ENCODE data around the gene CLDN10.
"Not testable (repeated sequence)": the region's sequence is repeated elsewhere in the genome, so short reads cannot be mapped to it uniquely, and the experiment has no call there.

Gene CLDN10, protein sequence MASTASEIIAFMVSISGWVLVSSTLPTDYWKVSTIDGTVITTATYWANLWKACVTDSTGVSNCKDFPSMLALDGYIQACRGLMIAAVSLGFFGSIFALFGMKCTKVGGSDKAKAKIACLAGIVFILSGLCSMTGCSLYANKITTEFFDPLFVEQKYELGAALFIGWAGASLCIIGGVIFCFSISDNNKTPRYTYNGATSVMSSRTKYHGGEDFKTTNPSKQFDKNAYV

DNA sequence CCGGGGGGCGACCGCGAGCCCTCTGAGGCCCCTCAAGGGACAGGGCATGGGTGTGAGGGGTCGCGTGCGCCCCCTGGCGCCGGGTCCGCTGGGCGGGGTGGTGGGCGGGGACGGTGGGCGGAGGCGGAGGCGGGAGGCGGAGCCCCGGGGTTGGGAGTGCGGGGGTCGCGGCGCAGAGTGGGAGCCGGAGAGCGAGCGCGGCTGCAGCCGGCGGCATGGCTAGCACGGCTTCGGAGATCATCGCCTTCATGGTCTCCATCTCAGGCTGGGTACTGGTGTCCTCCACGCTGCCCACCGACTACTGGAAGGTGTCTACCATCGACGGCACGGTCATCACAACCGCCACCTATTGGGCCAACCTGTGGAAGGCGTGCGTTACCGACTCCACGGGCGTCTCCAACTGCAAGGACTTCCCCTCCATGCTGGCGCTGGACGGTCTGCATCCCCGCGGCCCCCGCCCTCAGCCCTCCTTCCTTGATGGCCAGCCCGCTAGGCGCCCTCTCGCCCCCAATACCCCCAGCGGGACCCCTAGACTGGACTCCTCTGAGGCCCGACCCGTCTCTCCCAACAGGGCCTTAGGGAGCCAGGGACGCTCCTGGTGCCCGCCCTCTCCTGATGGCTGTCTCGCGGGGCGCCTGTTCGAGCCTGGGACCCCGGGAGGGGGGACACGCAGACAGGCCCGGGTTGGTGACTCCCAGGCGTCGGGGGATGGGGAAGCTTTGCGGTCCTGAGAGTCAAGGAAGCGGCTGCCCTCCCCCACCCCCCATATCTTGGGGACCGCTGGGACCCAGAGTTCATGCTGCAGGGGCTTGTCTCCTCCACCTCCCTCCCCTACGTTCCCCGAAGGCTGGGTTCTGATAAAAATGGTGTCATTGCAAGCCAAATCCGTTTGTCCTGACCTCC, at the start of gene CLDN10:
TSS of gene CLDN10 (plus strand) at position 182 of the 903 bp plus-strand sequence. CDS start at position 216, 34 bp downstream.
- DNase-seq: peak in 1 of 2 donors; percentile 11

DNA sequence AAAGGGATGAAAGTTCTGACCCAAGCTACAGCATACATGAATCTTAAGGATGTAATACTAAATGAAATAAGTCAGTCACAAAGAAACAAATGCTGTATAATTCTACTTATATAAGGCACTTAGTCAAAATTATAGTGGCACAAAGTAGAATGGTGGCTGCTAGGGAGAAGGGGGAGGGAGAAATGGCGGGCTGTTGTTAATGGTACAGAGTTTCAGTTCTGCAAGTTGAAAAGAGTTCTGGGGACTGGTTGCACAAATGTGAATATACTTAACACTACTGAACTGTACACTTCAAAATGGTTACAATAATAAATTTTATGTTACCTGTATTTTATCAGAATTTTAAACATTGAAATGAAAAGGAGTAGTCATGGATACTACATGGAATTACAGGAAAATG, 48.9 kb upstream of the CLDN10 start:
- no peak for DNase-seq

- no peak for DNase-seq
Measured at GRCh38 chr13:95505265-95505664, 47.3 kb upstream of the CLDN10 start.

DNA sequence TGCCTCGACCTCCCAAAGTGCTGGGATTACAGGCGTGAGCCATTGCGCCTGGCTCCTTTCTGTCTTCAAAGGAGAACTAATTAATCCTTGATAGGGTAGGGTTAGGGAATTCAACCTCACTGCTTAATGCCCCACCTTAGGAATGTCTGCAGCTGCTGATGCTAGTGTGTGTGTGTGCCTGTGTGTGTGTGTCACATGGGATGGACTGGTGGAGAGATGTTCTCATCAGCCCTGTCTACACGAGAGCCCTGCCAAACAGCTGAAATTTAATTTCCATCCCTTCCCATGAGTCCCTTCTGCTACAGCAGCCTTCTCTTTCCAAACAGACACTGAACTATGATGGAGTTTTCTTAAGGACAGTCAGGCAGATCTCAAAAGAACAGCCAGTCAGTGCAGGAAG, 46.5 kb upstream of the CLDN10 start:
- no peak for DNase-seq

- DNase-seq: no peak
Measured at GRCh38 chr13:95507991-95508390, 44.5 kb upstream of the CLDN10 start.

DNA sequence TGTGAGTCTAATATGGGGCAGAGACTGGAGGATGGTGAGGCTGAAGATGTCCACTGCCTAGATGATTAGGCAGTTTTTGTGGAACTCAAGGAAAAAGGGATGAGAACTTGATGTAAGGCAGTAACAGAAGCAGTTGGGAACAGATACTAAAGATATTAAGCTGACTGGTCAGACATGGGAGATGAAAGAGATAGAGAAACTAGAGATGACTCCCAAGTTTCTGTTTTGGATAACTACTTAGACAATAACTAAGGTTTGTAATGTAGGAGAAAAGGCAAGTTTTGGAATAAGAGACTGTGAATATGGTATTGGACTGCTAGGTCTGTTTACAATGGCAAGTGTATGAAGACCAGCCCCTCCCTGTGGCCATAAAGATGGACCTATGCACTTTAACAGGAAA, 43.5 kb upstream of the CLDN10 start:
- no peak for DNase-seq

DNA sequence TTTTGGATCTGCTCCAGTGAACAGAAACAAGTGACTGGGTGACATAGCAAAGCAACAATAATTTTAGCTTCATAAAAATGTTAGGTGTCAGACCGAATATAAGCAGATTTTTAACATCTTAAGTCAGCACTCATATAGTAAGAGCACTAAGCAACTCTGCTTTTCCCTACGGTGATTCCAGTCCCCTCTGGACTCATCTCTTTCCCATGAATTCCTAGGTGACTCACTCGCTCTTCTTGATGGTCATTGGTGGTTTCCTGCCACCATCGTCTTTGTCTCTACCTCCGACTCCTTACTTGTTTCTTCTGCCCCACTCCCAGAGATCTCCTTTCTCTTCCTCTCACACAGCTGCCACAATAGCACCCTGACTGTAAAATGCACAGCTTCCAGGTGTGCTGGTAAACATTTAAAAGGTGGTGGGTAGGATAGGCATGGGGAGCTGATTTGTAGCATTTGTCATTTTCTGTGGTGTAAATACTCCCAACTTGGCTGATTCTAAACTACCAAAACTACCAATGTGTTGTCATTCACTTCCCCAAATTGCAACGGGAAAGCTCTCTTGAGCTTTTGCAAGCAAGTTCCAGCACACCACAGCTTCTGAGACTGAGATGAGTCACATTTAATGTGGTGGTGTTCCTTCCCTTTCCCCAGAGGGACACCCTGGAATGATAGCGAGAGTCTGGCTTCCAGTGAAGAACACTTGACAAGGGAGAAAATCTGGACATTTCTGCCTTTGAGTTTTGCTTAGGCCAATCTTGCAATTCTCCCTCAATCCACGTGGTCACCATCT, 42.8 kb upstream of the CLDN10 start:
- no peak for DNase-seq

- DNase-seq: no peak
Measured at GRCh38 chr13:95510950-95511349, 41.6 kb upstream of the CLDN10 start.

DNA sequence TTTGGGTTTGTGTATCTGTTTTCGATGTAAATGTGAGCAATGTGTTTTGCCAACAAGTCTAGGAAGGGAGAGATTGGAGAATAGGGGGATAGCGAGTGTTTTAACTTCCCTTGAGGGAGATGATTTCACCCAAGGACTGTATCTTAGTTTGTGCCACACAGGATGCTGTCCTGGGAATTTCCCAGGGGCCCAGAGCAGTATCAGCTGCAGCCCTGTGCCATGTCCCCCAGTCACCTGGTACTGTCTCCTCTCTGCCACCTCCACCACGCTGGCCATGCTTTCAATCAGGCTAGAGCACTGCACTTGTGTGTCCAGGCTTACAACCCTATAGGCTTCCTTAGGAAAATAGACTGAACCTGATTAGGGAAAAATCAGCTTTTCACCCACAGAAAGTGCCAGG, 40.1 kb upstream of the CLDN10 start:
- DNase-seq: no peak

GRCh38 chr13:95512957-95513356, 39.6 kb upstream of the CLDN10 start:
- DNase-seq: no peak

GRCh38 chr13:95515606-95516005, 36.9 kb upstream of the CLDN10 start:
- DNase-seq: not testable (repeated sequence)

GRCh38 chr13:95516021-95516420, 36.5 kb upstream of the CLDN10 start:
- DNase-seq: no peak

- DNase-seq: no peak
Measured at GRCh38 chr13:95516492-95516891, 36.0 kb upstream of the CLDN10 start.

GRCh38 chr13:95523598-95523997, 28.9 kb upstream of the CLDN10 start:
- no peak for DNase-seq

DNA sequence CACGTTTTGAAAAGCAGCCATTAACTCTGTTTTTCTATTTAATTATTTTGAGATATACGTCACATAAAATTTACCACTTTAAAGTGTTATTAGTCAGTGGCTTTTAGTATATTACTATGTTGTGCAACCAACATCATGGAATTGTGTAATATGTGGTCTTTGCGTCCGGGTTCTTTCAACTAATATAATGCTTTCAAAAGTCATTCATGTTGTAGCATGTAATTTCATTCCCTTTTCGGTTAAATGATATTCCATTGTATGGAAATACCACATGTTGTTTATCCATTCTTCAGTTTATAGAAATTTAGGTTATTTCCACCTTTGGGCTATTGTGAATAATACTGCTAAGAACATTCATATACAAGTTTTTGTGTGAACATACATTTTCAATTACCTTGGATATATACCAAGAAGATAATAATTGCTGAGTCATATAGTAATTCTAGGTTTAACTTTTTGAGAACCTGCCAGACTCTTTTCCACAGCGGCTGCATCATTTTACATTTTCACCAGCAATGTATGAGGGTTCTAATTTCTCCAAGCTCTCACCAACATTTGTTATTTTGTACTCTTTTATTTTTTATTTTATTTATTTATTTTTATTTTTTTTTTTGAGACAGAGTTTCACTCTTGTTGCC, 28.1 kb upstream of the CLDN10 start:
- DNase-seq: no peak

DNA sequence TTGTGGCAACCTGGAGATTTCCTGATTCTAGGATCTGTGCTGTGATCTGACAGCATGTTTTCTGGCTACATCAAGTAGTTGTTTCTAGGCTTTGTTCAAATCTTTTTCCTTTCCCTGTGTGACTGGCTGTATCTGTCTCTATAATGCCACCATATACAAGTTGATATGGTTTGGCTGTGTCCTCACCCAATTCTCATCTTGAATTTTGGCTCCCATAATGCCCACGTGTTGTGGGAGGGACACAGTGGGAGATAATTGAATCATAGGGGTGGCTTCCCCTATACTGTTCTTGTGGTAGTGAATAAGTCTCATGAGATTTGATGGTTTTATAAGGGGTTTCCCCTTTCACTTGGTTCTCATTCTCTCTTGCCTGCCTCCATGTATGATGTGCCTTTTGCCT, 24.6 kb upstream of the CLDN10 start:
- DNase-seq: no peak

GRCh38 chr13:95530178-95530577, 22.3 kb upstream of the CLDN10 start:
- DNase-seq: no peak

DNA sequence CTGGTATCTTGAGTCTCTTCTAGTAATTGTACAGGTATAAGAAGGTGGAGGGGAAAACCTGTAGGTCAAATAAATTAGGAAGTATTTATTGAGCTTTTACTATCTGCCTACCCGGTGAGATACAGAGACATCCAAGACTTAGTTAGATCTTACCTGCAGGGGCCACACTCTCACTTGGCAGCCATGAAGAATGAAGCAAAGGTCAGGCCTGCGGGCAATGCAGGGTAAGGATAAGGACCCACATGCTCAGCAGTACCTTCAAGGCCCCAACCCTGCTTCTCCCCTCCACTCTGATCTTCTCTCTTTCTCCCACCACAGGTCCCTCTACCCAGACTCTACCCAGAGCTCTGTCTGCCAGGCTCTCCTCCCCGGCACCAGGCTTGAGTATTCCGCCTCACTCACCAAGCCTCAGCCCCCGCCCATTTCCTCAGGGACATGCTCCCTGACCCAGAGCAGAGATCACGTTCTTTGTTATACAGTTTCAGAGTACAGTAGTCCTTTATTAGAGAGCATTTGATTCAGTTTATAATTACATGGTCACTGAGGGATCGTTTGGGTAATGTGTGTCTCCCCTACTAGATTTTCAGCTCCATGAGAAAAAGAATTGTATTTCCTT, 18.9 kb upstream of the CLDN10 start:
- no peak for DNase-seq

GRCh38 chr13:95535243-95535642, 17.3 kb upstream of the CLDN10 start:
- no peak for DNase-seq

DNA sequence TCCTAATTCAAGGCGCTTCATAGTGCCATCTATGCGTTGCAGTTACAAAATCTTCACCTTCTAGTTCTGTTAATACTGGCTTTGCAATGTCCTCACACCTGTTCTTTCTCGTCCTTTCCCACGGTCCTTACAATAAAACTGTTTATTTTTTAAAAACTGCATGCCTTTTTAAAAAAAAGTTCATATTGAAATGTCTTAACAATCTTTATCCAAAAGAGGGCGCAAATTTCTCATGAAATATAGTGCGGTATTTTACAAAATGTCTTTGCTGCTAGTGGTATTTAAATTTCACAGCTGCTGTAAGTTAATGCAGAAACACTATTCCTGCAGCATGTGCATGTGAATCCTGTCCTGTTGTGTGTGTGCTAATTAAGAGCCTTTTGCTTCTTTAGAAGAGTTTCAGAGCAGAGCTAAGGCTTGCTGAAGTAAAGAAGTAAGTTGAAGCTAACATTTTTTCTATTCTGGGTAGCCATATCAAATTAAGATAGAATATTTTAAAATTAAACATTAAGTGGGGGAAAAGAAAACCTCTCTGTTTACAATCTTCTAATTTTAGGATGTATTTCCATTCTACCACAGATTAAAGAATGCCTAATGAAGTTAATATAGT, 15.8 kb upstream of the CLDN10 start:
- no peak for DNase-seq

GRCh38 chr13:95540888-95541287, 11.6 kb upstream of the CLDN10 start:
- no peak for DNase-seq

DNA sequence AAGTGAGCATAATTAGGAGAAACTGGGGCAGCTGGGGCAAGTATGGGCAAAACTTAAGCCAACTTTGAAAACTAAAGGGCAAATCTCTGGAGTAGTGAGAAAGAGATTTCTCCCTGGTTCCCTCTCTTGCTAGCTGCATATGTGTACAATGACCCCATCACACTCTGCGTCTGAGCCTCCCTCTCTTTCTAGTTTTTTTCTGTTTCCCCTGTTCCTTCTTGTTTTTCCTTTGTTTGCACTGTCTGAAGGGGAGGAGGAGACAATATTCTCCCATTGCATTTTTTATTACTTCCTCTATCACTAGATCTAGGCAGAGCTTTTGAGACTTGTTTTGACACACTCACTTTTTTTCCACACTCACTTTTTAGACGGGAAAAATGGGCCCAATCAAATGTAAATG, 11.2 kb upstream of the CLDN10 start:
- DNase-seq: no peak

All from stimulated activated CD4-positive, alpha-beta T cell treated with anti-CD3 and anti-CD28 coated beads, Interleukin-2, amount 100 ng/mL, for 24 hours (primary cell).